DND-41 (cell line): Measurements from ENCODE around the gene CFAP61.

Experiments
- ATAC-seq: fragments of 200-7000 bp; cut with Tn5 transposase; 3 replicates; pipeline ENCODE4 v1.9.1; 2021; ENCODE audit warnings: low read depth; ENCODE audit not compliant: insufficient read depth
- DNase-seq: peaks from one replicate; pipeline ENCODE4 v3.0.0-alpha.2; 2020
- H2AFZ ChIP-seq: 2 replicates; pipeline ENCODE4 v1.6.0; 2012; ENCODE audit warnings: low read depth, low read length
- H3K27ac ChIP-seq: 2 replicates; pipeline ENCODE4 v1.5.1; 2012; ENCODE audit warnings: low read length, inconsistent platforms
- H3K27me3 ChIP-seq: fragments of 200-600 bp; sonication (generic); 2 replicates; pipeline ENCODE4 v1.6.0; 2012; ENCODE audit warnings: low read length, mild to moderate bottlenecking, inconsistent platforms; ENCODE audit not compliant: insufficient read depth, poor library complexity
- H3K36me3 ChIP-seq: 2 replicates; pipeline ENCODE4 v1.5.1; 2012; ENCODE audit warnings: low read length, inconsistent platforms; ENCODE audit not compliant: insufficient read depth
- H3K4me1 ChIP-seq: 2 replicates; pipeline ENCODE4 v1.5.1; 2012; ENCODE audit warnings: mild to moderate bottlenecking, low read length; ENCODE audit not compliant: insufficient read depth
- H3K4me2 ChIP-seq: 2 replicates; pipeline ENCODE4 v1.6.0; 2012; ENCODE audit warnings: mild to moderate bottlenecking, moderate library complexity, low read length, inconsistent platforms; ENCODE audit not compliant: insufficient read depth
- H3K4me3 ChIP-seq, 2 experiments: fragments of 200-600 bp in 1 of 2; shearing (Covaris generic) in 1 of 2; 2 replicates each; pipeline ENCODE4 v1.5.1; 2012 to 2016; ENCODE audit warnings: inconsistent platforms in 2 of 2, low read length in 2 of 2, mild to moderate bottlenecking in 2 of 2, low read depth in 1 of 2, moderate library complexity in 1 of 2
- H3K79me2 ChIP-seq: 2 replicates; pipeline ENCODE4 v1.6.0; 2012; ENCODE audit warnings: low read length, inconsistent platforms; ENCODE audit not compliant: insufficient read depth
- H3K9ac ChIP-seq: 2 replicates; pipeline ENCODE4 v1.6.0; 2012; ENCODE audit warnings: low read depth, mild to moderate bottlenecking, inconsistent platforms, low read length, moderate library complexity
- H3K9me3 ChIP-seq: 2 replicates; pipeline ENCODE4 v1.5.1; 2012; ENCODE audit warnings: low read length, moderate library complexity, mild to moderate bottlenecking, inconsistent platforms; ENCODE audit not compliant: insufficient read depth, severe bottlenecking
- H4K20me1 ChIP-seq: 2 replicates; pipeline ENCODE4 v1.6.0; 2012; ENCODE audit warnings: low read length; ENCODE audit not compliant: insufficient read depth
- EZH2 ChIP-seq: IDR thresholded peaks from 3 replicates; pipeline ENCODE4 v1.6.1; 2012; ENCODE audit warnings: borderline replicate concordance, low read depth, mild to moderate bottlenecking, moderate library complexity, low read length, inconsistent platforms; ENCODE audit not compliant: severe bottlenecking
- TF ChIP-seq, protein P1 (sequence below): IDR thresholded peaks from 2 replicates; pipeline ENCODE4 v1.5.1; 2012; ENCODE audit warnings: borderline replicate concordance, low read length, moderate library complexity, mild to moderate bottlenecking; ENCODE audit not compliant: poor library complexity, severe bottlenecking; ENCODE audit errors: extremely low read depth

The CFAP61 gene

DNA sequence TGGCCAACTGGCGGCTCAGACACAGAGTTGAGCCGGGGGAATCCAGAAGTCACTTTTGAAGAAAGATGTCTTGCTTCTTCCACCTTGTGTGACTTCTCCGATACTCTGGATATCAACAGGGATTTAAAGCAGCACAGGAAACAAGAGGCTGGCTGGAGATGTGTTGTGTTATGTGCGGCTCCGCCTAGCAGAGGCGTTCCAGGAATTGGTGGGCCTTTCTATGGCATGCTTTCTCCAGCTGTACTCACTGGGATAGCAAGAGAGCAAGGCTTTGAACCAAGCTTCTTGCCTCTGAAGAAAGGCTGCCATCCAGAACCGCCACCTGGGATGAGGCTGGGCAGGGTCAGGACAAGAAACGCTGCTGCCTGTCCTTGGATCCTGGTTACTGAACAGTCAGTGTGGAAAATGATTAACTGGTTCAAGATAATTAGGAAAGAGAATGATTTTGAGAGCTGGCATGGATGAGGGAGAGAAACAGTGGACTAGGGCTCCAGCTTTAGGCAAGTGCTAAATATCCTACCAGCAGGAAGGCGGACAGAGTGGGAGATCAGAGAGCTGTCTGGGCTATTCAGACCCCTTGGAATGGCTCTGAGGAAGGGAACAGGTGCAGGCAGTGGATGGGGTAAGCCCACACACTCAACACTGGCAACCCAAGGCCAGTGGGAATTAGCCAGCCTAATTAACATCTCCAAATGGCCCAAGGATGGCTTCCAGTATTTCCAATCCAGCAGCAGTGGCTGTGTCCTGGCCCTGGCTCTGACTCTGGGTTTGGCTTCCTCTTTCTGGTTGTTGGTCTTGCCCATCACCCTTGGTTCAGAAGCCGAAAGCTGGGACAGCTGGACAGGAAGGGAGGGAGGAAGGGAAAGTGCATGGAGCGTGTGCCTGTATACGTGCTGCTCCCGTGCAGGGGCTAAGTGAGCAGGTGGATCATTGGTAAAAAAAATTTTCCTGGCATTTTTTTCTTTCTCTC, 347.5 kb downstream of the CFAP61 start:
- Histone ChIP-seq H3K4me3 (no peak overlapping the region), H3K9me3 (no peaks in the 10 kb centered on the region), H3K27me3 (no peaks in the 10 kb centered on the region), H3K27ac (no peak overlapping the region), H3K36me3 (no peaks in the 10 kb centered on the region), H3K9ac (no peak overlapping the region), H3K4me1 (no peaks in the 10 kb centered on the region), H2AFZ (no peak overlapping the region), H4K20me1 (no peaks in the 10 kb centered on the region; the same call in 1 of the 2 replicates), H3K79me2 (no peaks in the 10 kb centered on the region), H3K4me2 (no peak overlapping the region)
- no peak for DNase-seq
- ATAC-seq = no peak
- TF ChIP-seq, protein P1, sequence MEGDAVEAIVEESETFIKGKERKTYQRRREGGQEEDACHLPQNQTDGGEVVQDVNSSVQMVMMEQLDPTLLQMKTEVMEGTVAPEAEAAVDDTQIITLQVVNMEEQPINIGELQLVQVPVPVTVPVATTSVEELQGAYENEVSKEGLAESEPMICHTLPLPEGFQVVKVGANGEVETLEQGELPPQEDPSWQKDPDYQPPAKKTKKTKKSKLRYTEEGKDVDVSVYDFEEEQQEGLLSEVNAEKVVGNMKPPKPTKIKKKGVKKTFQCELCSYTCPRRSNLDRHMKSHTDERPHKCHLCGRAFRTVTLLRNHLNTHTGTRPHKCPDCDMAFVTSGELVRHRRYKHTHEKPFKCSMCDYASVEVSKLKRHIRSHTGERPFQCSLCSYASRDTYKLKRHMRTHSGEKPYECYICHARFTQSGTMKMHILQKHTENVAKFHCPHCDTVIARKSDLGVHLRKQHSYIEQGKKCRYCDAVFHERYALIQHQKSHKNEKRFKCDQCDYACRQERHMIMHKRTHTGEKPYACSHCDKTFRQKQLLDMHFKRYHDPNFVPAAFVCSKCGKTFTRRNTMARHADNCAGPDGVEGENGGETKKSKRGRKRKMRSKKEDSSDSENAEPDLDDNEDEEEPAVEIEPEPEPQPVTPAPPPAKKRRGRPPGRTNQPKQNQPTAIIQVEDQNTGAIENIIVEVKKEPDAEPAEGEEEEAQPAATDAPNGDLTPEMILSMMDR = no peak
- TF ChIP-seq EZH2 = no peak

DNA sequence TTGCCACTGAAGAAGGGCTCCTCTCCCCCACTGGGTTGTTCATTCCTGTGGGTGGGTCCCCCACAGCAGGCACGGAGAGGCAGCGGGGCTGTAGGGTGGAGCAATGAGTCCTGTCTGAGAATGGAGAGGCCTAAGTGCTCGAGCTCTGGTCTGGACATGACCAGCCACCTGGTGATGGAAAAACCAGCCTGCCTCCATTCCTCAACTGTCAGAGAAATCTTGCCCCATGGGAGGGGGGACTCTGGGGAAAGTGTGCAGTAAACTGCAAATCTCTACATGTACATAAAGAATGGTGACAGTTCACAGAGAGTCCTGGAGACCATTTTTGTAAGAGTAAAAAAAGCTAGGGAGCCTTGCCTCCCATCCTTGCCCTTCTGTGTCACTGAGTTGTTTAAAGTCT, 349.7 kb downstream of the CFAP61 start:
- H3K9ac ChIP-seq = no peak overlapping the region
- H3K9me3 ChIP-seq = no peaks in the 10 kb centered on the region
- H3K4me3 ChIP-seq = no peak overlapping the region
- no peaks in the 10 kb centered on the region for H3K36me3 ChIP-seq
- ATAC-seq (no peak), DNase-seq (no peak)
- no peaks in the 10 kb centered on the region for H4K20me1 ChIP-seq
- H3K79me2 ChIP-seq = no peaks in the 10 kb centered on the region
- H3K27me3 ChIP-seq = no peaks in the 10 kb centered on the region
- H2AFZ ChIP-seq = no peak overlapping the region
- no peak overlapping the region for H3K4me2 ChIP-seq
- no peak overlapping the region for H3K27ac ChIP-seq
- no peak for TF ChIP-seq EZH2
- TF ChIP-seq, protein P1 = no peak
- H3K4me1 ChIP-seq = no peaks in the 10 kb centered on the region

DNA sequence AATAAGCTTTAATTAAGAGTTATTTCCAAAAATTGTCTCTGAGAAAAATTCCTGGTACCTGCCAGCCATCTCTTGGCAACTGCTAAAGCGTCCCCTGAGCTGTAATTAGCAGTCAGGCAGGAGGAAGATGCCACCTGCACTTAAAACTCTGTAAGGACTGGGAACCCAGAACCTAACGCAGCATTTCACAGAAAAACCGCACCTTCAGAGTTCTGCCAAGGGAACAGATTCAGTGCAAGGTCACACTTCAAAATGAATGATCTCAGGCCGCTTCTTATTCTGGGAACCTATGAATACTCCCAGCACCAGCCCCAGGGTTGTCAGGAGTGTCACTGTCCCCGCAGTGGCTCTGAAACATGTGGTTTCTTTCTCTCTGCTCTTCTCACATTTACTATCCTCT, 352.3 kb downstream of the CFAP61 start:
- DNase-seq (peak; percentile 52), ATAC-seq (peak; percentile 70)
- H3K27me3 ChIP-seq = no peaks in the 10 kb centered on the region

More for the DNA sequence above, 352.3 kb downstream of the CFAP61 start:
- no peaks in the 10 kb centered on the region for H3K79me2 ChIP-seq
- no peak overlapping the region for H3K4me2 ChIP-seq
- no peaks in the 10 kb centered on the region for H3K4me1 ChIP-seq
- no peak overlapping the region for H2AFZ ChIP-seq
- no peak overlapping the region for H3K27ac ChIP-seq
- no peaks in the 10 kb centered on the region for H3K9me3 ChIP-seq
- H4K20me1 ChIP-seq = no peaks in the 10 kb centered on the region
- no peak for TF ChIP-seq EZH2
- TF ChIP-seq, protein P1 = no peak
- no peak overlapping the region for H3K4me3 ChIP-seq
- no peaks in the 10 kb centered on the region for H3K36me3 ChIP-seq
- no peak overlapping the region for H3K9ac ChIP-seq
